Loucy (cell line): ENCODE results near the gene CTNNA2.

Experiments used
- H2AFZ ChIP-seq: fragments of 200-600 bp; sonication (generic); 2 replicates; pipeline ENCODE4 v1.6.0; 2016; ENCODE audit warnings: antibody characterized with exemption, mild to moderate bottlenecking, low read length, moderate library complexity
- H3F3A ChIP-seq: fragments of 200-600 bp; 2 replicates; pipeline ENCODE4 v1.6.0; 2016; ENCODE audit warnings: antibody characterized with exemption, low read depth, mild to moderate bottlenecking
- H3K27me3 ChIP-seq: fragments of 200-600 bp; sonication (generic); 2 replicates; pipeline ENCODE4 v1.6.1; 2014; ENCODE audit warnings: low read length, mild to moderate bottlenecking; ENCODE audit not compliant: insufficient read depth, poor library complexity, severe bottlenecking
- H3K36me3 ChIP-seq: fragments of 200-600 bp; sonication (generic); 2 replicates; pipeline ENCODE4 v1.6.1; 2016; ENCODE audit warnings: low read length; ENCODE audit not compliant: insufficient read depth
- H3K4me1 ChIP-seq: fragments of 200-600 bp; sonication (generic); 2 replicates; pipeline ENCODE4 v1.5.1; 2014; ENCODE audit warnings: low read length, mild to moderate bottlenecking; ENCODE audit not compliant: insufficient read depth, poor library complexity, severe bottlenecking
- H3K4me2 ChIP-seq: fragments of 200-600 bp; sonication (generic); 2 replicates; pipeline ENCODE4 v1.6.0; 2014; ENCODE audit warnings: antibody characterized with exemption, low read length, low read depth, mild to moderate bottlenecking; ENCODE audit not compliant: poor library complexity, severe bottlenecking
- H3K4me3 ChIP-seq: fragments of 200-600 bp; sonication (generic); 2 replicates; pipeline ENCODE4 v1.5.1; 2014; ENCODE audit warnings: low read length, mild to moderate bottlenecking, mixed read lengths; ENCODE audit not compliant: poor library complexity, severe bottlenecking
- H3K79me2 ChIP-seq: fragments of 200-600 bp; sonication (generic); 2 replicates; pipeline ENCODE4 v1.6.1; 2014; ENCODE audit warnings: low read length; ENCODE audit not compliant: insufficient read depth
- H3K9ac ChIP-seq: fragments of 200-600 bp; sonication (generic); 2 replicates; pipeline ENCODE4 v1.6.0; 2014; ENCODE audit warnings: mild to moderate bottlenecking, low read depth, low read length, moderate library complexity; ENCODE audit not compliant: poor library complexity, severe bottlenecking
- H3K9me2 ChIP-seq: fragments of 200-600 bp; sonication (generic); replicated peaks from 2 replicates; pipeline ENCODE4 v1.6.1; 2016; ENCODE audit warnings: low read depth, low read length, mixed read lengths
- H3K9me3 ChIP-seq: fragments of 200-600 bp; sonication (generic); 2 replicates; pipeline ENCODE4 v1.6.1; 2014; ENCODE audit warnings: mild to moderate bottlenecking, antibody characterized with exemption, low read length, low read depth; ENCODE audit not compliant: insufficient read depth
- H4K20me1 ChIP-seq: fragments of 200-600 bp; sonication (generic); 2 replicates; pipeline ENCODE4 v1.6.0; 2014; ENCODE audit warnings: antibody characterized with exemption, low read length, mild to moderate bottlenecking; ENCODE audit not compliant: insufficient read depth, poor library complexity, severe bottlenecking
- EZH2phosphoT487 ChIP-seq: fragments of 200-600 bp; IDR thresholded peaks from 2 replicates; pipeline ENCODE4 v1.6.1; 2018; ENCODE audit warnings: antibody characterized with exemption, mild to moderate bottlenecking, moderate library complexity, borderline replicate concordance
- TF ChIP-seq, protein P1 (sequence below): fragments of 200-600 bp; sonication (generic); conservative IDR thresholded peaks from 2 replicates; pipeline ENCODE4 v1.5.1; 2014; ENCODE audit warnings: mild to moderate bottlenecking, antibody characterized with exemption, low read length

The CTNNA2 gene

DNA sequence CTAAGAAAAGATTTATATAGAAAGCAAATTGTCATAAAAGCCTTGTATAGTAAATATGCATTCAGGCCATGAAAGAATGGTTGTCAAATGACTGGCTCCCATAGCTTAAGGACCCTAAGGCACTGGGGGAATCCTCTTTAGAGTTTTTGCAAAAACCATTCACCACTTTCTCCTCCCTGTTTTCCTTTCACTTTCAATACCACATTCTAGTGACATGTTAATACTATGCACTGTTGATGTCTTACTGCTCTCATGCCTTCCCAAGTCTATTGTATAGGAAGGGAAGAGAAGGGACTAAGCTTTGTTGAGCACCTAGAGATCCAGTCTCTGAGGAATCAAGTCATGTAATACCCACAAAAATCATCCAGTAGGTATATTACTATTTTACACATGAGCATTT lies 1174.7 kb downstream of the CTNNA2 start:
- TF ChIP-seq, protein P1, sequence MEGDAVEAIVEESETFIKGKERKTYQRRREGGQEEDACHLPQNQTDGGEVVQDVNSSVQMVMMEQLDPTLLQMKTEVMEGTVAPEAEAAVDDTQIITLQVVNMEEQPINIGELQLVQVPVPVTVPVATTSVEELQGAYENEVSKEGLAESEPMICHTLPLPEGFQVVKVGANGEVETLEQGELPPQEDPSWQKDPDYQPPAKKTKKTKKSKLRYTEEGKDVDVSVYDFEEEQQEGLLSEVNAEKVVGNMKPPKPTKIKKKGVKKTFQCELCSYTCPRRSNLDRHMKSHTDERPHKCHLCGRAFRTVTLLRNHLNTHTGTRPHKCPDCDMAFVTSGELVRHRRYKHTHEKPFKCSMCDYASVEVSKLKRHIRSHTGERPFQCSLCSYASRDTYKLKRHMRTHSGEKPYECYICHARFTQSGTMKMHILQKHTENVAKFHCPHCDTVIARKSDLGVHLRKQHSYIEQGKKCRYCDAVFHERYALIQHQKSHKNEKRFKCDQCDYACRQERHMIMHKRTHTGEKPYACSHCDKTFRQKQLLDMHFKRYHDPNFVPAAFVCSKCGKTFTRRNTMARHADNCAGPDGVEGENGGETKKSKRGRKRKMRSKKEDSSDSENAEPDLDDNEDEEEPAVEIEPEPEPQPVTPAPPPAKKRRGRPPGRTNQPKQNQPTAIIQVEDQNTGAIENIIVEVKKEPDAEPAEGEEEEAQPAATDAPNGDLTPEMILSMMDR: no peak
- no peak for TF ChIP-seq EZH2phosphoT487
- Histone ChIP-seq H3K79me2 (no peaks in the 10 kb centered on the region), H3K9ac (no peak overlapping the region), H3K4me2 (no peak overlapping the region), H3K9me3 (no peaks in the 10 kb centered on the region), H4K20me1 (no peaks in the 10 kb centered on the region), H3K9me2 (no peaks in the 10 kb centered on the region), H2AFZ (no peak overlapping the region), H3K27me3 (no peaks in the 10 kb centered on the region), H3F3A (no peaks in the 10 kb centered on the region), H3K4me1 (no peaks in the 10 kb centered on the region), H3K36me3 (no peaks in the 10 kb centered on the region), H3K4me3 (no peak overlapping the region)

DNA sequence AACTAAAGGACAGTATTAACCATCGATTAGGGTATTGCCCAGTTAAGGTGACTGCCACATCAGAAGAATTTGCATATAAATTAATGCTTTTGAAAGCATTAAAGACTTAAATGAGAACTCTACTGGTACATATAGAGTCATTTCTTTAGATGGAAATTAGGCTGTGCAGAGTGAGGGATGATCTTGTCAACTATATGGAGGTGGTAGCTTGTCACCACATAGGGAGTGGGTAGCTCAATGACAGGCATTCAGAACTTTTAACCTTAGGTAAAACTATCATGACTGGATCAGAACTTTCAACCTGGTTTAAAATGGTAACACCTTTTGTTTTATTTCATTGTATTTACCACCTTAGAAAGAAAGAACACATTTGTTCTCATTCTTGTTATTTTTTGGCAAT lies 1176.3 kb downstream of the CTNNA2 start:
- Histone ChIP-seq H3K9me3 (no peaks in the 10 kb centered on the region), H3K36me3 (no peaks in the 10 kb centered on the region), H4K20me1 (no peaks in the 10 kb centered on the region), H3K27me3 (no peaks in the 10 kb centered on the region), H3K79me2 (no peaks in the 10 kb centered on the region), H2AFZ (no peak overlapping the region), H3K4me1 (no peaks in the 10 kb centered on the region), H3F3A (no peaks in the 10 kb centered on the region), H3K9me2 (no peaks in the 10 kb centered on the region), H3K9ac (no peak overlapping the region), H3K4me2 (no peak overlapping the region), H3K4me3 (no peak overlapping the region)
- TF ChIP-seq, protein P1: no peak
- no peak for TF ChIP-seq EZH2phosphoT487
